OCI-LY3 (cell line): ENCODE data around the gene TPP1.
A peak's percentile ranks its signal among the peaks of the same experiment; 100 is the strongest.

Experiments
- H2AFZ ChIP-seq: fragments of 200-600, 300-600 bp; shearing (Covaris generic); 2 replicates; pipeline ENCODE4 v1.6.0; 2014; ENCODE audit warnings: antibody characterized with exemption, low read depth, low read length
- H3K27ac ChIP-seq: fragments of 200-600, 300-600 bp; sonication (generic); 2 replicates; pipeline ENCODE4 v1.5.1; 2014; ENCODE audit warnings: mild to moderate bottlenecking, low read length, moderate library complexity, mixed read lengths
- H3K27me3 ChIP-seq: fragments of 200-600, 300-600 bp; sonication (generic); 2 replicates; pipeline ENCODE4 v1.6.1; 2014; ENCODE audit warnings: low read depth, low read length, mixed read lengths
- H3K36me3 ChIP-seq: fragments of 200-600, 300-600 bp; sonication (generic); replicated peaks from 2 replicates; pipeline ENCODE3; 2014; ENCODE audit warnings: low read depth, low read length, mixed read lengths
- H3K4me1 ChIP-seq: fragments of 300-600, 200-600 bp; sonication (generic); 2 replicates; pipeline ENCODE4 v1.6.1; 2014; ENCODE audit warnings: low read length, mixed read lengths
- H3K4me2 ChIP-seq: fragments of 200-600, 300-600 bp; sonication (generic); 2 replicates; pipeline ENCODE4 v1.6.1; 2014; ENCODE audit warnings: low read length, mixed read lengths
- H3K4me3 ChIP-seq: fragments of 300-600, 200-600 bp; sonication (generic); 2 replicates; pipeline ENCODE4 v1.5.1; 2014; ENCODE audit warnings: antibody characterized with exemption, mild to moderate bottlenecking, low read length, moderate library complexity
- H3K79me2 ChIP-seq: fragments of 300-600, 200-600 bp; shearing (Covaris generic); 2 replicates; pipeline ENCODE4 v1.6.1; 2014; ENCODE audit warnings: mild to moderate bottlenecking, low read length, mixed read lengths
- H3K9ac ChIP-seq: fragments of 300-600, 200-600 bp; shearing (Covaris generic); 2 replicates; pipeline ENCODE4 v1.6.0; 2014; ENCODE audit warnings: mild to moderate bottlenecking, low read length, moderate library complexity
- H3K9me3 ChIP-seq: fragments of 200-600, 300-600 bp; shearing (Covaris generic); 2 replicates; pipeline ENCODE4 v1.6.1; 2014; ENCODE audit warnings: low read length, mixed read lengths; ENCODE audit not compliant: insufficient read depth
- H4K20me1 ChIP-seq: fragments of 200-600, 300-600 bp; sonication (generic); 2 replicates; pipeline ENCODE4 v1.6.1; 2016; ENCODE audit warnings: low read length, mixed read lengths; ENCODE audit not compliant: insufficient read depth
- CTCF ChIP-seq: fragments of 200-600, 300-600 bp; sonication (generic); IDR thresholded peaks from 2 replicates; pipeline ENCODE4 v1.5.1; 2014; ENCODE audit warnings: antibody characterized with exemption, low read length, low read depth
- EZH2phosphoT487 ChIP-seq: fragments of 200-600 bp; shearing (Covaris generic); IDR thresholded peaks from 2 replicates; pipeline ENCODE4 v1.6.1; 2018; ENCODE audit warnings: antibody characterized with exemption, mixed run types, low read depth

TPP1 gene

GRCh38 chr11:6612213-6613041 is 6.8 kb downstream of the TPP1 start, which contains the start of gene TAF10:
TAF10 (minus strand) TSS chr11:6612216; CDS start chr11:6612189, 27 bp downstream.
- Histone ChIP-seq H3K36me3 (peaks cover 46% of the 10 kb centered on the region), H3K9me3 (no peaks in the 10 kb centered on the region), H3K4me1 (peaks cover 24% of the 10 kb centered on the region), H4K20me1 (0 out of 2 replicates have a peak, but pooled peaks cover 3% of the 10 kb centered on the region), H3K9ac (peak within 1 kb of the TSS; percentile 96), H3K79me2 (peaks cover 19% of the 10 kb centered on the region), H3K4me2 (peak within 1 kb of the TSS; percentile 90), H3K27me3 (no peaks in the 10 kb centered on the region), H3K4me3 (peak within 1 kb of the TSS; percentile 86), H2AFZ (peak within 1 kb of the TSS; percentile 67; the same call in 1 of the 2 replicates), H3K27ac (peak within 1 kb of the TSS; percentile 97)
- TF ChIP-seq EZH2phosphoT487 (no peak), CTCF (peak; percentile 62)

GRCh38 chr11:6611963-6612212 is 7.3 kb downstream of the TPP1 start:
- H2AFZ ChIP-seq, result no peak overlapping the region
- H3K79me2 ChIP-seq, result peaks cover 19% of the 10 kb centered on the region
- H3K27ac ChIP-seq, result peak overlapping the region; percentile 97
- H3K9me3 ChIP-seq, result no peaks in the 10 kb centered on the region
- H4K20me1 ChIP-seq, result 0 out of 2 replicates have a peak, but pooled peaks cover 4% of the 10 kb centered on the region
- H3K36me3 ChIP-seq, result peaks cover 46% of the 10 kb centered on the region
- peak overlapping the region; percentile 86 for H3K4me3 ChIP-seq
- peak overlapping the region; percentile 90 for H3K4me2 ChIP-seq
- H3K9ac ChIP-seq, result peak overlapping the region; percentile 73
- no peaks in the 10 kb centered on the region for H3K27me3 ChIP-seq
- no peak for TF ChIP-seq EZH2phosphoT487
- no peak for TF ChIP-seq CTCF
- H3K4me1 ChIP-seq, result peaks cover 29% of the 10 kb centered on the region

- H3K9ac ChIP-seq, result peak overlapping the region; percentile 73
- H3K79me2 ChIP-seq, result peaks cover 19% of the 10 kb centered on the region
- H4K20me1 ChIP-seq, result 0 out of 2 replicates have a peak, but pooled peaks cover 4% of the 10 kb centered on the region
- H2AFZ ChIP-seq, result no peak overlapping the region
- peaks cover 46% of the 10 kb centered on the region for H3K36me3 ChIP-seq
- H3K4me3 ChIP-seq, result peak overlapping the region; percentile 86
- peak overlapping the region; percentile 97 for H3K27ac ChIP-seq
- TF ChIP-seq CTCF (no peak), EZH2phosphoT487 (no peak)
- no peaks in the 10 kb centered on the region for H3K9me3 ChIP-seq
- H3K27me3 ChIP-seq, result no peaks in the 10 kb centered on the region
- peaks cover 35% of the 10 kb centered on the region for H3K4me1 ChIP-seq
- peak overlapping the region; percentile 90 for H3K4me2 ChIP-seq
These were observed 7.9 kb downstream of the TPP1 start for GRCh38 chr11:6611092-6611962.

GRCh38 chr11:6610591-6610990 is 8.6 kb downstream of the TPP1 start:
- Histone ChIP-seq H4K20me1 (0 out of 2 replicates have a peak, but pooled peaks cover 4% of the 10 kb centered on the region), H3K79me2 (peaks cover 21% of the 10 kb centered on the region), H2AFZ (no peak overlapping the region), H3K4me3 (no peak overlapping the region), H3K27me3 (no peaks in the 10 kb centered on the region), H3K36me3 (peaks cover 46% of the 10 kb centered on the region), H3K27ac (no peak overlapping the region), H3K4me2 (peak overlapping the region; percentile 90), H3K9ac (no peak overlapping the region), H3K9me3 (no peaks in the 10 kb centered on the region), H3K4me1 (peaks cover 41% of the 10 kb centered on the region)
- no peak for TF ChIP-seq EZH2phosphoT487
- TF ChIP-seq CTCF, result no peak
